Measurements from ENCODE around the gene KIAA0232. TPM values are rescaled to one million over a fixed set of nuclear protein-coding genes. Genes with fewer than 3 reads are reported as not detected.
"Not testable (repeated sequence)": the region's sequence is repeated elsewhere in the genome, so short reads cannot be mapped to it uniquely, and the experiment has no call there.

Gene KIAA0232
- total and polyA plus RNA-seq, 5 donors from 2014 or later: 5.6 to 25.3 (median 13.5) TPM

- H3K27me3 ChIP-seq (ENCODE audit: control insufficient read depth, insufficient read depth, low read length): no peaks in the 10 kb centered on the region
- Mint-ChIP-seq H3K9me3 (no peaks in the 10 kb centered on the region), H3K27me3 (no peaks in the 10 kb centered on the region), H3K4me3 (peak overlapping the region in 1 of 4 donors; percentile 29), H3K4me1 (peaks cover 10 to 45% (median 22%) of the 10 kb centered on the region in 4 donors), H3K36me3 (no peaks in the 10 kb centered on the region), H3K27ac (peak overlapping the region; percentile 56 to 94 (median 62))
- ATAC-seq (ENCODE audit: low read depth in 2 of 2): no peak
- no peak overlapping the region for H3K27ac ChIP-seq (ENCODE audit: insufficient read depth, low read length, poor library complexity, severe bottlenecking)
- H3K4me1 ChIP-seq (ENCODE audit: control insufficient read depth, insufficient read depth, low read length, poor library complexity, severe bottlenecking): peaks cover 38% of the 10 kb centered on the region
- no peaks in the 10 kb centered on the region for H3K9me3 ChIP-seq (ENCODE audit: control insufficient read depth in 2 of 2, low read length in 2 of 2)
- H3K4me3 ChIP-seq (ENCODE audit: low read depth, low read length): no peak overlapping the region
- no peaks in the 10 kb centered on the region for H3K36me3 ChIP-seq (ENCODE audit: control insufficient read depth, insufficient read depth, low read length)
- no peak for DNase-seq
Observed at GRCh38 chr4:6901669-6902317, 119.3 kb downstream of the KIAA0232 start.

GRCh38 chr4:6902318-6903042 lies 120.0 kb downstream of the KIAA0232 start:
- H3K4me1 Mint-ChIP-seq: peaks cover 10 to 46% (median 25%) of the 10 kb centered on the region in 4 donors
- no peaks in the 10 kb centered on the region for H3K9me3 ChIP-seq (ENCODE audit: control insufficient read depth in 2 of 2, low read length in 2 of 2)
- no peaks in the 10 kb centered on the region for H3K36me3 Mint-ChIP-seq
- no peaks in the 10 kb centered on the region for H3K9me3 Mint-ChIP-seq
- H3K27me3 Mint-ChIP-seq: no peaks in the 10 kb centered on the region
- peaks cover 38% of the 10 kb centered on the region for H3K4me1 ChIP-seq (ENCODE audit: control insufficient read depth, insufficient read depth, low read length, poor library complexity, severe bottlenecking)
- no peak for ATAC-seq (ENCODE audit: low read depth in 2 of 2)
- no peak overlapping the region for H3K4me3 Mint-ChIP-seq
- DNase-seq: no peak
- no peaks in the 10 kb centered on the region for H3K36me3 ChIP-seq (ENCODE audit: control insufficient read depth, insufficient read depth, low read length)
- no peak overlapping the region for H3K27ac ChIP-seq (ENCODE audit: insufficient read depth, low read length, poor library complexity, severe bottlenecking)
- H3K4me3 ChIP-seq (ENCODE audit: low read depth, low read length): no peak overlapping the region
- no peaks in the 10 kb centered on the region for H3K27me3 ChIP-seq (ENCODE audit: control insufficient read depth, insufficient read depth, low read length)
- peak overlapping the region in 2 of 3 donors; percentile 62 to 90 for H3K27ac Mint-ChIP-seq

- Histone ChIP-seq H3K27ac (ENCODE audit: insufficient read depth, low read length, poor library complexity, severe bottlenecking) (no peak overlapping the region), H3K36me3 (ENCODE audit: control insufficient read depth, insufficient read depth, low read length) (no peaks in the 10 kb centered on the region), H3K4me3 (ENCODE audit: low read depth, low read length) (no peak overlapping the region), H3K9me3 (ENCODE audit: control insufficient read depth in 2 of 2, low read length in 2 of 2) (no peaks in the 10 kb centered on the region), H3K4me1 (ENCODE audit: control insufficient read depth, insufficient read depth, low read length, poor library complexity, severe bottlenecking) (peaks cover 39% of the 10 kb centered on the region), H3K27me3 (ENCODE audit: control insufficient read depth, insufficient read depth, low read length) (no peaks in the 10 kb centered on the region)
- ATAC-seq (ENCODE audit: low read depth in 2 of 2) (no peak), DNase-seq (no peak)
- H3K4me3 Mint-ChIP-seq: peak overlapping the region in 1 of 4 donors; percentile 47
- H3K36me3 Mint-ChIP-seq: no peaks in the 10 kb centered on the region
- H3K27me3 Mint-ChIP-seq: peaks cover 5% of the 10 kb centered on the region
- peak overlapping the region in 1 of 3 donors; percentile 77 for H3K27ac Mint-ChIP-seq
- H3K4me1 Mint-ChIP-seq: peaks cover 4 to 43% (median 28%) of the 10 kb centered on the region in 4 donors
- H3K9me3 Mint-ChIP-seq: peaks cover 0 to under 1% (median 0%) of the 10 kb centered on the region in 7 donors
Observed at GRCh38 chr4:6905516-6906445, 123.3 kb downstream of the KIAA0232 start.

- H3K27ac Mint-ChIP-seq; H3K4me3 ChIP-seq (ENCODE audit: low read depth, low read length); DNase-seq; H3K27me3 Mint-ChIP-seq; ATAC-seq (ENCODE audit: low read depth in 2 of 2); H3K27ac ChIP-seq (ENCODE audit: insufficient read depth, low read length, poor library complexity, severe bottlenecking); H3K36me3 ChIP-seq (ENCODE audit: control insufficient read depth, insufficient read depth, low read length); H3K9me3 ChIP-seq (ENCODE audit: control insufficient read depth in 2 of 2, low read length in 2 of 2); H3K27me3 ChIP-seq (ENCODE audit: control insufficient read depth, insufficient read depth, low read length); H3K36me3 Mint-ChIP-seq; H3K9me3 Mint-ChIP-seq: not testable (repeated sequence)
- H3K4me3 Mint-ChIP-seq: peak overlapping the region in 1 of 4 donors; percentile 47
- H3K4me1 Mint-ChIP-seq: peaks cover 9 to 45% (median 33%) of the 10 kb centered on the region in 4 donors
- peaks cover 45% of the 10 kb centered on the region for H3K4me1 ChIP-seq (ENCODE audit: control insufficient read depth, insufficient read depth, low read length, poor library complexity, severe bottlenecking)
Observed at GRCh38 chr4:6906486-6906885, 124.0 kb downstream of the KIAA0232 start.

GRCh38 chr4:6907658-6908191 lies 125.2 kb downstream of the KIAA0232 start:
- H3K9me3 ChIP-seq (ENCODE audit: control insufficient read depth in 2 of 2, low read length in 2 of 2): no peaks in the 10 kb centered on the region
- H3K36me3 ChIP-seq (ENCODE audit: control insufficient read depth, insufficient read depth, low read length): no peaks in the 10 kb centered on the region
- ATAC-seq (ENCODE audit: low read depth in 2 of 2) (no peak), DNase-seq (peak in 1 of 3 donors; percentile 36)
- H3K4me3 Mint-ChIP-seq: peak overlapping the region in 3 of 4 donors; percentile 91 to 93 (median 92)
- H3K27me3 Mint-ChIP-seq: peaks cover 5% of the 10 kb centered on the region
- H3K36me3 Mint-ChIP-seq: no peaks in the 10 kb centered on the region
- no peak overlapping the region for H3K27ac ChIP-seq (ENCODE audit: insufficient read depth, low read length, poor library complexity, severe bottlenecking)
- peaks cover 19 to 55% (median 41%) of the 10 kb centered on the region in 4 donors for H3K4me1 Mint-ChIP-seq
- peaks cover 56% of the 10 kb centered on the region for H3K4me1 ChIP-seq (ENCODE audit: control insufficient read depth, insufficient read depth, low read length, poor library complexity, severe bottlenecking)
- H3K27ac Mint-ChIP-seq: peak overlapping the region in 1 of 3 donors; percentile 15
- peak overlapping the region; percentile 7 for H3K4me3 ChIP-seq (ENCODE audit: low read depth, low read length)
- peaks cover 0 to 4% (median 0%) of the 10 kb centered on the region in 7 donors for H3K9me3 Mint-ChIP-seq
- H3K27me3 ChIP-seq (ENCODE audit: control insufficient read depth, insufficient read depth, low read length): no peaks in the 10 kb centered on the region

- Mint-ChIP-seq H3K9me3 (peaks cover 0 to 4% (median 0%) of the 10 kb centered on the region in 7 donors), H3K36me3 (no peaks in the 10 kb centered on the region), H3K27me3 (peaks cover 5% of the 10 kb centered on the region), H3K4me3 (peak overlapping the region; percentile 91 to 98 (median 92)), H3K4me1 (peaks cover 21 to 57% (median 45%) of the 10 kb centered on the region in 4 donors), H3K27ac (peak overlapping the region; percentile 92 to 96 (median 94))
- peak overlapping the region; percentile 94 for H3K27ac ChIP-seq (ENCODE audit: insufficient read depth, low read length, poor library complexity, severe bottlenecking)
- no peaks in the 10 kb centered on the region for H3K9me3 ChIP-seq (ENCODE audit: control insufficient read depth in 2 of 2, low read length in 2 of 2)
- no peaks in the 10 kb centered on the region for H3K27me3 ChIP-seq (ENCODE audit: control insufficient read depth, insufficient read depth, low read length)
- DNase-seq (no peak), ATAC-seq (ENCODE audit: low read depth in 2 of 2) (no peak)
- H3K4me3 ChIP-seq (ENCODE audit: low read depth, low read length): peak overlapping the region; percentile 91
- no peaks in the 10 kb centered on the region for H3K36me3 ChIP-seq (ENCODE audit: control insufficient read depth, insufficient read depth, low read length)
- H3K4me1 ChIP-seq (ENCODE audit: control insufficient read depth, insufficient read depth, low read length, poor library complexity, severe bottlenecking): peaks cover 61% of the 10 kb centered on the region
Observed at GRCh38 chr4:6908432-6909112, 126.0 kb downstream of the KIAA0232 start.
